Astrocyte of the cerebellum (primary cell): ENCODE data around the gene TMEM218.

Experiments used
- DNase-seq: peaks from one replicate; pipeline ENCODE4 v3.0.0-alpha.2; 2011; ENCODE audit warnings: low read depth
- H3K4me3 ChIP-seq: 2 replicates; pipeline ENCODE4 v1.5.1; 2011; ENCODE audit warnings: mild to moderate bottlenecking, low read depth, low read length, moderate library complexity
- in situ Hi-C: cut with HindIII; loops from 2 replicates; pipeline ENCODE4 v1.10.0; 2017; ENCODE audit warnings: low sequenced_read_pairs
- TF ChIP-seq, protein P1 (sequence below): IDR thresholded peaks from 2 replicates; pipeline ENCODE4 v1.5.1; 2012; ENCODE audit warnings: low read length, low read depth, moderate library complexity, mild to moderate bottlenecking; ENCODE audit errors: missing control alignments

TMEM218 gene

GRCh38 chr11:125132596-125132995 is 21.2 kb upstream of the TMEM218 start:
- TF ChIP-seq, protein P1, sequence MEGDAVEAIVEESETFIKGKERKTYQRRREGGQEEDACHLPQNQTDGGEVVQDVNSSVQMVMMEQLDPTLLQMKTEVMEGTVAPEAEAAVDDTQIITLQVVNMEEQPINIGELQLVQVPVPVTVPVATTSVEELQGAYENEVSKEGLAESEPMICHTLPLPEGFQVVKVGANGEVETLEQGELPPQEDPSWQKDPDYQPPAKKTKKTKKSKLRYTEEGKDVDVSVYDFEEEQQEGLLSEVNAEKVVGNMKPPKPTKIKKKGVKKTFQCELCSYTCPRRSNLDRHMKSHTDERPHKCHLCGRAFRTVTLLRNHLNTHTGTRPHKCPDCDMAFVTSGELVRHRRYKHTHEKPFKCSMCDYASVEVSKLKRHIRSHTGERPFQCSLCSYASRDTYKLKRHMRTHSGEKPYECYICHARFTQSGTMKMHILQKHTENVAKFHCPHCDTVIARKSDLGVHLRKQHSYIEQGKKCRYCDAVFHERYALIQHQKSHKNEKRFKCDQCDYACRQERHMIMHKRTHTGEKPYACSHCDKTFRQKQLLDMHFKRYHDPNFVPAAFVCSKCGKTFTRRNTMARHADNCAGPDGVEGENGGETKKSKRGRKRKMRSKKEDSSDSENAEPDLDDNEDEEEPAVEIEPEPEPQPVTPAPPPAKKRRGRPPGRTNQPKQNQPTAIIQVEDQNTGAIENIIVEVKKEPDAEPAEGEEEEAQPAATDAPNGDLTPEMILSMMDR = no peak
- no peak for DNase-seq
- in situ Hi-C loops = no loop called here
- H3K4me3 ChIP-seq = no peak overlapping the region

- H3K4me3 ChIP-seq = no peak overlapping the region
- TF ChIP-seq, protein P1 = no peak
- in situ Hi-C loops = no loop called here
- DNase-seq = no peak
These were observed 20.6 kb upstream of the TMEM218 start for GRCh38 chr11:125132071-125132470.

GRCh38 chr11:125129316-125129993 is 18.0 kb upstream of the TMEM218 start:
- no peak for DNase-seq
- in situ Hi-C loops = no loop called here
- TF ChIP-seq, protein P1 = no peak
- H3K4me3 ChIP-seq = no peak overlapping the region

DNA sequence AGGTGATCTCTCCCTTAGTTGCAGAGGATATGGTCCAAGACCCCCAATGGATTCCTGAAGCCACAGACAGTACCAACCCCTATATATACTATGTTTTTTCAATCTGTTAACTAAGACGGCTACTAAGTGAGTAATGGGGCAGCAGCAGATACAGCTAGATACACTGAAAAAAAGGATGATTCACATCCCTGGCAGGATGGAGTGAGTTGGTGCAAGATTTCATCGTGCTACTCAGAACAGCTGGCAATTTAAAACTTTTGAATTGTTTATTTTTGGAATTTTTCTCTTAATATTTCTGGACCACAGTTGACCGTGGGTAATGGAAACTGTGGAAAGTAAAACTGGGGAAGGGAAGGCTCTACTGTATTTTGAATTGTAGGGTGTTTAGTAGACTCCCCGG is 17.0 kb upstream of the TMEM218 start:
- in situ Hi-C loops = no loop called here
- no peak for DNase-seq
- H3K4me3 ChIP-seq = no peak overlapping the region

GRCh38 chr11:125124618-125124992 is 13.2 kb upstream of the TMEM218 start:
- no peak overlapping the region for H3K4me3 ChIP-seq
- in situ Hi-C loops = no loop called here
- DNase-seq = no peak
- TF ChIP-seq, protein P1 = no peak

More for the DNA sequence above, 17.0 kb upstream of the TMEM218 start:
- TF ChIP-seq, protein P1 = no peak

DNA sequence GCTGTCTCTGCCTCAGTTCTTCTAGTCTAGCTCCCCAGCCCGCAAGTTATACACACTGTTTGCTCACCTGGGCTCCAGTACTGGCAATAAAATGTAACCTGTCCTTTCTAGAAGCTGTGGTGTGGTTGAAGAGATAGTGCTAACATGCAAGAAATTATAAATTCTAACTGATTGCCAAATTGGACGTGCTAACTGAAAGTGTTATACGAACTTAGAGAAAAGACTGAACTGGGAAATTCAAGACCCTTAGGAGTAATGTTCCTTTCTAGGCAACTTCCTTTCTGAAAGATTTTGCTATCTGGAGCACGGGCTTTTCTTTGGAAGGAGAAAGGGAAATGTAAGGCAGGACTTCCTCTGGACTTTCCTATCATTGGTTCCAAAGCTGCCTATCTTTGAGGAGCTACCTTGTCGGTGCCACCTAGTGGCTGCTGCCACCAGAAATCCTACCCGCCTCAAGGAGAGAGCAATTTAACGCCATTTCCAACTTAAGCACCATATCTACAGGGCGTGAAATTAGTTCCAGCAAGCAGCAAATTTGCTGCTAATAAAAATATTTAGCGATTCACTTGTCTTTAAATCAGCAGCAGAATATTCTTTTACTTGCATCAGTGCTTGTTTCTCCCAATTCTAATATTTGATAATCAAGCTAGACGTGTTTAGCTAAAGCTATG is 12.7 kb upstream of the TMEM218 start:
- peak; percentile 9 for DNase-seq
- TF ChIP-seq, protein P1 = peak; percentile 40
- no peak overlapping the region for H3K4me3 ChIP-seq
- in situ Hi-C loops = no loop called here
